GM21526 (cell line): ENCODE results near the gene ATP6V1A.

Source experiments
- ATAC-seq: cut with Tn5 transposase; IDR thresholded peaks from one replicate; pipeline ENCODE4 v1.9.1; 2021; ENCODE audit warnings: moderate library complexity; ENCODE audit not compliant: unreplicated experiment, low FRiP score

ATP6V1A gene

DNA sequence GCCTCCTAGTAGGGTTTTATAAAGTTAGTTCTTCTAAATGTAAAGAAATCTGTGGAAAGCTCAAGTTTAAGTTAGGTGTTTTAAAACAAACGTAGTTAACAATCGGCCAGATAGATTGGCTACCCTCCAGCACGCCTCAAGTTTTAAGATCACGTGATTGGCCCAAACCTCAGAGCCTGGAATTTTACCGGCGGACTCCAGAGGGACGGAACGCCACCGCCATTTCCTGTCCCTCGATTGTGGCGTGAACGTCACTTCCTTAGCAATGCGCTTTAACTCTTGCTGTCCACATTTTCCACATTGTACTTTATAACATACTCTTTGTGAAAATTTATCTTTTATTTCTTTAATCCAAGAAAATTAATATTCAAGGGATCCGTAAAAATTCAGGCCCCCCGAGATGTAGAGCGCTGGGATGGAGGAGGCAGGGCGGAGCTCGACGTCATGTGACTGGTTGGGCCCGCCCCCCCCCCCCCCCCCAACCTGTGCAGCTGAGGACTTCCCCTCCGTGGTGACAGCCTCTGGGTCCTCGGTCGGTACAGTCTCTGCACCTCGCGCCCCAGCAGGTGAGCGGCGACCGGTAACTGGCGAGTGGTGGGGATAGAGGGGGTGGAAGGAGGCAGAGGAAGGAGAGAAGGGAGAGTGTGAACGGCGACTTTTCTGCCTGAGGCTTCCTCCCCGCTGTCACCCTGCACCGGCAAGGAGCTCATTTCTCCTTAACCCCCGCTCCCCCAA lies at the start of gene ATP6V1A:
ATP6V1A (plus strand) TSS at position 488 of the 735 bp plus-strand sequence. CDS start 31,719 bp downstream, outside the sequence.
- peak; percentile 41 for ATAC-seq

DNA sequence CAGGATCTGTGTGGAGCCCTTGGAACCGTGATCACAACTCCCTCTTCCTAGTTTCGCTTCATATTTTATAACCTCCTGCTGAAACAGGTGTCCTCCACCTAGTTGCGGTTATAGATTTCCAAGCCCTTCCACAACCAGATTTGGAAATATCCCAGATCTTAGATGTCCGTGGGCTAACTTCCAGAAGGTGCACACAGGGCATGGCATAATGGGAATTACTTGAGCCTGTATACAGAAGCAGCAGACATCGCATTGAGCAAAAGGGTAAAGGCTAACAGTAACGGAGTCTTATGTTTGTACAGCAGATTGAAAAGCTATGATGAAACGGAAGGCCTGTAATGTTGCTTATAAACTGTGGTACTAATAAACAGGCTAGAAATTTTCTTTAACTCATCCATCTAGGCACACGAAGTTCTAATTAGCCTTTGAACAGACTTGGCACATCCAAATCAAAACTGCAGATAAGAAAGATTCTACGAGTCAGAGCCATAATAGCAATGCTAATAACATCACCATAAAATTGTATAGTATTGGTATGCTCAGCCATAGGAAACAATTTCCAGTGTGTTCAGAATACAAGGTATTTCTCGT lies 49.2 kb upstream of the ATP6V1A start:
- no peak for ATAC-seq

DNA sequence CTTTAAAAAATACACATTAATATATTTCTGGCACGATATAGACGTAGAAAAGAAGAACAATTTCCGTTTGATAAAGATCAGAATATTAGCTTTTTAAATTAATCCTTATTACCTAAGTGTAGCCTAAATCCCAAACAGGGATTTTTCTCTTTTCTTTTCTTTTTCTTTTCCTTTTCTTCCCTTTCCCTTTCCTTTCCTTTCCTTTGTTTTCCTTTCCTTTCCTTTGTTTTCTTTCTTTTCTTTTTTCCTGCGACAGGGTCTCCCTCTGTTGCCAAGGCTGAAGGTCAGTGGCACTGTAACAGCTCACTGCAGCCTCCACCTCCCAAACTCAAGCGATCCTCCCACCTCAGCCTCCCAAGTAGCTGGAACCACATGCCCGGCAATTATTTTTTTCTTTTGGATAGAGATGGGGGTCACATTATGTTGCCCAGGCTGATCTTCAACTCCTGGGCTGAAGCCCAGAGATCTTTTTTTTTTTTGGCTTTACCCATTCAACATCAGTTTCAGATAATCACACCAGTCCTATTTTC lies 48.6 kb upstream of the ATP6V1A start:
- ATAC-seq: no peak

DNA sequence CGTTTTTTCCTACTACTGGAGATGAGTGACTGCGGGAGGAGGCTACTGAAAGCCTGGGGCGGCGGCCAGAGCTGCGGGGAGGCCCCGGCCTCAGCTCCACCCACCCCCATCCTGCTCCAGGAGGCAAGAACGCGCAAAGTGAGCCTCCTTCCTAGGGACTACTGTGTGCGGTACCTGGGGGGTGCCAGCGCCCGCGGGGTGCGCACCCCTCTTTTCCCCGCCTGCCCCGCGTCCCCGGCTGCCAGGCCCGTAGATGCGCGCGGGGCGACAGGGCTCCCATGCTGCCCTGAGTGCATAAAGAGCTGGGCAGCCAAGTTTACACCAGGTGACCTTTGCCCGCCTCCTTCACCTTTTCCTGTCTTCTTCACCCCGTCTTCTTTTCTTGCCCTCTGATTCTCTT lies 47.9 kb upstream of the ATP6V1A start:
- ATAC-seq: no peak

DNA sequence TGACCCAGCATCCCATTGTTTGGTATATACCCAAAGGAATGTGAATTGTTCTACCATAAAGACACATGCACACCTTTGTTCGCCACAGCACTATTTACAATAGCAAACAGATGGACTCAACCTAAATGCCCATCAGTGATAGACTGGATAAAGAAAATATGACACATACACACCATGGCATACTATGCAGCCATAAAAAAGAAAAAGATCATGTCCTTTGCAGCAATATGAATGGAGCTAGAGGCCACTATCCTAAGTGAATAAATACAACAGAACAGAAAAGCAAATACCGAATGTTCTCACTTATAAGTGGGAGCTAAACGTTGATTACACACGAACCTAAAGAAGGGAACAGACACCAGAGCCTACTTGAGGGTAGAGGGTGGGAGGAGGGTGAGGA lies 39.0 kb upstream of the ATP6V1A start:
- ATAC-seq: no peak

DNA sequence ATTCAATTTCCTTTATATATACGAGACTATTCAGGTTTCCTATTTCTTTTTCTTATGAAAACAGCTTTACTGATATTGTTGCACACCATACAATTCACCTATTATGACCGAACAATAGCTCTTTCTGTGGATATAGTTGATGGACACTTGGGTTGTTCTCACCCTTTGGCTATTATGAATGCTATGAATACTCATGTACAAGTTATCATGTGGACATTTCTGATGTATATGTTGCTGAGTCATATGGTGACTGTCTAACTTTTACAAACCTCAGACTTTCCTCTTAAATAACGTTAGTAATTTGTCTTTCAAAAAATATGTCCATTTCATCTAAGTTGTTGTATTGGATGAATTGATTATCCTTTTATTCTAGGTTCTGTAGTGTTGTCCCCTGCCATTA lies 34.7 kb upstream of the ATP6V1A start:
- no peak for ATAC-seq

DNA sequence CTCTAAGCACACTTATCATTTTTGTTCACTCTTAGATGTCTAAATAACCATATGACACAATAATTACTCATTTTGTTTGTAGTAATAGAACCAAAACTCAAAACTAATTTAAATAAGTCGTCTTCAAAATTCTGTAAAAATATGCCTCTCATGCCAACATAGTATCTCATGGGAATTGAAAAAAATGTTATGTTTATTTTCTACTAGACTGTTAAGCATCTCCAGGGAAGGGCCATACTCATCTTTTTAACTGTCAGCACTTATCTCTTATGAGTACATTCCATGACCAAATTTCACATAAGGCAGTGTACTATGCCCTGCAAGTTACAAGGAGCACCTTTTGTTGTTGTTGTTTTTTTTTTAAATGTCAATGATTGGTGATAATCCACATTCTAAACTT lies 32.1 kb upstream of the ATP6V1A start:
- ATAC-seq: no peak

DNA sequence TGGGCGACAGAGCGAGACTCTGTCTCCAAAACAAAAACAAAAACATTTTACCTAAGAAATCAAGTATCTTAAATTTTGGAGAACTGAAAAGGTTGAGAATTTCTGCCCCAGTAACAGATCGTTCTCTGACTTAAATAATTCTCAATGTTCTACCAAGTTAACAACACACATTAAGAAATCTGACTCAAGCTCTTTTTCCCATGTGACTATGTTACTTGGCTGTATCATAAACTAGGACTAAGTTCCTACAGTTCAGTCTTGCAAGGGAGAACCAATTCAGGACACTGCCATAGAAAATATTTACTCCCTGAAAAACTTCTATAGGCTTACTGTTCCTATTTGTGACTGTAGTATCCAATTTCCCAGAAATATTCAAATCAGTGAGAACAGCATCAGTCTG lies 29.5 kb upstream of the ATP6V1A start:
- ATAC-seq: no peak

DNA sequence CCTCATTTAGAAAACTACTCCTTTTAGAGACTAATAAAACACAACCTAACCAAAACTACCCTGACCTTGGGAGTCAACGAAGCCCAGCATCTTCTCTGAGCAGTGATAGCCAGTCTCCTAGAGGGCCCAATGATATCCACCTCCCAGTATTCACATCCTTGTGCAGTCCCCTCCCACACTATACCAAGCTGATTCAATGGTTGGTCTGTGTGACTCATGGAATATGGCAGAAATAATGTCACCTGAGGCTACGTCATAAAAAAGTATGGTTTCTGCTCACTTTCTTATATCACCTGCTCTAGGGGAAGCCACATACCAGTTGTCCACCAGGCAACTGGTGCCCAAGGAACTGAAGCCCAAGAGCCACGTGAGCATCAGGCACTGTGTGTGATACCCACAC lies 29.0 kb upstream of the ATP6V1A start:
- ATAC-seq: no peak

DNA sequence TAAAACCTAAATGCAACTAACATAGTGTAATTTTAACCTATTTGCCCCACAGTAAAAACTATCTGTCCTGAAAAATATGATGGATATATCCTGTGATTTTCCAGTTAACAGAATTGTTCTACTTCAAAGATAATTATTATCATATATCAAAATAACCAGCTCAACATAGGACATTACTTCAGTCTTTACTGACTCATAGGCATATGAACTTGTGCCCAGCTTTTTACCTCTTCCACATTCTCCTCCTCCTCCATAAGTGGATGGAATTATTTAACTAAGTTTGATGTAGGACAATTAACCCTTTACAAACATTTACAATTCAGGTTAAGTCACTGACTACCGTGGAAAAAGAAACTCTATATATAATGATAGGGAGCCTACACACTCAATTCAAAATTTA lies 27.5 kb upstream of the ATP6V1A start:
- ATAC-seq: no peak

DNA sequence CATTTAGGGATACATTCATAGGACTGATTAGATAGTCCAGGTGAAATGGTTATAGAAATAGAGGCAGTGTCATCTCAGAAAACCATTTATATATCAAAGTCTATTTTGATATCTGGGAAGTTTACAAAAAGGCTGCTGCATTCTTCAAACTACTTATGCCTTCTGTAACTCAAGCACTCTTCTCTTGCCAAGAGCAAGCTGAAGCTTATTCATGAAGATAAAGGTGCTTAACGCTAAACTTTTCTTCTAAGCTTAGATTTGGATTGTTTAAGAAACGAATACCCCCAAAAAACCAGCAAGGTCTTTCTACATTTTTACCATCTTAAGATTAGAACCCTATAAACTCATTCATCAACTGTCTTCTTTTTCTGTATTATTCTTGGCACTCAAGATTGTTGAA lies 27.1 kb upstream of the ATP6V1A start:
- ATAC-seq: no peak

DNA sequence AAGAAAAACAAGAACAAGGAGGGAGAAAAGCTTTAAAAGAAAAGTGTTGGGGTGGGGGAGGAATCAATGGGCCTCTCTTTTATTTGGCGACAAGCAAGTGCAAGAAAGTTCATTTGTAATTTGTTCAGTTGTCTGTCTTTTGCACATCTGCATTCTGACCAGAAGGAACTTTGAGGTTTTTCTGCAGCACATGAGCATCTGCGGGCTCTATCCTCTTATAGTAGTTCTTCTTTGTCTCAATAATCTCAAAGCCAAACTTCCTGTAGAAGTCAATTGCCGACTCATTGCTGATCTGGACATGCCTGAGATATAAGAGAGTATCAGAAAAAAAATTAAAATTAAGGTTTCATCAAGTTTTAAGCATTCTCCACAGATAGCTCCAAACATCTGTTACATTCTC lies 25.2 kb upstream of the ATP6V1A start:
- no peak for ATAC-seq

DNA sequence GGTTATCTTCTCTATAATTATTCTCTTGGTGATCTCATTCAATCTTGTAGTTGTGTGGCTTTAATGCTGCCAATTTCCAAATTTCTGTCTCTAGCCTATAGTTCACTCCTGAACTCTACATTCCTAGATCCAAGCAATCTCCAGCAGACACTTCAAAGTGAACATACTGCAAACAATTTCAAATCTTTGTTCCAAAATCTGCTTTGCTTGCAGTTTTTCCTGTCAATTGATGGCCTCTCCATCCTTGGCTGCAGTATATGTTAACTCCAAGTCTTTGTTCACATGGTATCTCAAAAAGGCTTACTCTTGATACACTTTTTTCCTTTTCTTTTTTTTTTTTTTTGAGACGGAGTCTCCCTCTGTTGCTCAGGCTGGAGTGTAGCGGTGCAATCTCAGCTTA lies 18.2 kb upstream of the ATP6V1A start:
- ATAC-seq: no peak

DNA sequence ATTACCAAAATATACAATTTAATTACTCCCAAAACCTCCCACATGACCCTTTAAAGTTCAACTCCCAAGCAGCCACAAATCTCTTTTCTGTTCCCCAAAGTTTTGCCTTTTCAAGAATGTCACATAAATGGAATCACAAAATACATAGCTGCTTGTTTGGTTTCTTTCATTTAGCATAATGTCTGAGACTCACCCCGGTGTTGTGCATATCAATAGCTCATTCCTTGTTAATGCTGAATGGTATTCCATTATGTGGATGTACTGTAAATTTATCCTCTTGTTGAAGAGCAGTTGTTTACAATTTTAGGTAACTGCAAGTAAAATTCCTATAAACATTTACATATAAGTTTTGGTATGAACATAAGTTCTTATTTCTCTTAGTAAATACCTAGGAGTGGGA lies 16.3 kb upstream of the ATP6V1A start:
- no peak for ATAC-seq

DNA sequence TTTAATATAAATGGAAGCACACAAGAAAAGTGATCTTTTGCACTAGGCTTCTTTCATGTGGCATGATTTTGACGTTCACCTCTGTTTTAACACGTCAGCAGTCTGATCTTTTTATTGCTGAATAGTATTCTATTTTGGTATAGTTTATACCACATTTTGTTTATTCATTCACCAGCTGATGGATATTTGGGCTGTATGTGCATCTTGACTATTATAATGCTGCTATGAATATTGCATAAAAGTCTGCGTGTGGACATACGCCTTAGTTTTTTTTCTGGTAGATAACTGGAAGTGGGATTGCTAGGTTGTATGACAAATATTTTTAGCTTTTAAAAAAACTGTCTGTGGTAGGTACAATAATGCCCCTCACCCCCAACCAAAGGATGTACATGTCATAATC lies 15.1 kb upstream of the ATP6V1A start:
- ATAC-seq: no peak

DNA sequence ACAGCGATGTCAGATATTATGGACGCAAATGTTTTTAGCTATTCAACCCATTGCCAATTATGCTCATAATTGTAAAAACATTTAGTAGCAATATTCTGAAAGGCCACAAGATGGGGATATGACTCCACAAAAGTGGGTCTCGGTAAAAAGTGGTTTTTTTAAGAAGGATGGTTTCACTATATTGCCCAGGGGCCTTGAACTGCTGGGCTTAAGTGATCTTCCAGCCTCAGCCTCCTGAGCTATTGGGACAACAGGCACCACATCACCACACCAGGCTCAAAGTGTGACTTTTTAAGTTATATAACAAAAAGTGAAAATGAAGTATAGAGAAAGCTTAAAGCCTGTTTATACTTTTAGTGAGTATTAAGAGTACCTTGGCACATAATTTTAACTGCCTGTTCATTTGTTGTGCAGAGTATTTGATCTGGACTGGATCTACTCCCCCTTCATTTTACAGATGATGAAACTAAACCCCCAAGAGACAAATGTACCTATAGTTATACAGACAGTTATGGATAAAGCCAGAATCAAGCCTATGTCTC lies 10.2 kb upstream of the ATP6V1A start:
- ATAC-seq: no peak

DNA sequence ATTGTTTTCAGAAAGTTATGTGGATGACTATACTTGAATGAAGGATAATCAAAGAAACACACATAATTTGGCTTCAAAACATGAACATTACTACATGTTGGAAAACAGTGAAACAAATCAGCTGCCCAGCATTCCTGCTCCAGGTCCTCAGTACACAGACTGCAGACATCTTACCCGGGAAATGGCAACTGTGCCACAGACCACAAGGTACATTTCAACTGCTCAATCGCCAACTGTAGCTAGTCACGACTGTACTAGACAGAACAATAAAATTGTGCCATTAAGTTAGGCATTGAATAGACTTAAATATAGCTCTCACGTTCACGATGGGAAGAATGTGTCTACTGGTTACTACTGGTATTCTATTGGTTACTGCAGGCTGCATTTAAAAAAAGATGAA lies 5.7 kb upstream of the ATP6V1A start:
- ATAC-seq: no peak

DNA sequence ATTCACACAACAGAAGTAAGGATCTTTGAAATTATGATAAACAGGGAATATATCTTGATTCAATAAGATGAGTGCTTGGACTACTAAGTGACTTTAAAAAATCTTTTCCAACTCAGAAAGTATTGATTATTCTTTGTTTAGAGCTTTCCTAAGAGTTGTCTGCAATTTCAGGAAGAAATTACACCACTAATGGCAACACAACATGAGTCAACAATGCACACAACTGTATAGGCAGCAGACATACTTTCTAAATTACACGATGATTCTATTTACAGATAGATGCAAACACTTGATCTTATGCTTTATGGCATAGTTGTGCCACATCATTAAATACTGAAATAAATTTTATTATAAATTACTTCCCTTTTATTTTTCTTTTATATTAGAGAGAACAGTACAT lies 5.2 kb upstream of the ATP6V1A start:
- ATAC-seq: no peak

DNA sequence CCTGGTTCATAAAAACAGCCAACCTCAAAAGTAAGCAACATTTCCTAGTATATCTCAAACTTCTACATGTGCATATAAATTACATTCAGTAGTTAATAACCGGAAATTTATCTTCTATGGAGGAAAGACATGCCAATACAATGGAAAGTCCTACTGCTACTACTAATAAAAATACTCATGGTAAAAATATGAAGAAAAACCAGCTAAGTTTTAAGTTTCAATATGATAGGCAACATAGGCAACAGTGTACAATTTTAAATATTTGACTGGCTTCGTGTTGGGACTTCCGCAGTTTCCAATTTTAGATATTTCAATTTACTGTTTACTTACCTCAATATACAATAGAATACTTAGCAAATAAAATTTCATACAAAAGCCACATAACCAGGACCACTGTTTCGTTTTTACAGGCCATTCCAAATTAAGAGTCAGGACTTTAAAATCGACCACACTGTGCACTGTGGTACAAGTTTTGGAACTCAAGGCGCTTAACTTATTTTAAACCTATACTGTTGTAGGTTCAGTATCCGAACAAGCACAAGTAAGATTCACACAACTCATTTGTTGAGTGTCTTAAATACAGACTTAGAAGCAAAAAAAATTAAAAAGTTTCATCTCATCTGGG lies 3.7 kb upstream of the ATP6V1A start:
- no peak for ATAC-seq

DNA sequence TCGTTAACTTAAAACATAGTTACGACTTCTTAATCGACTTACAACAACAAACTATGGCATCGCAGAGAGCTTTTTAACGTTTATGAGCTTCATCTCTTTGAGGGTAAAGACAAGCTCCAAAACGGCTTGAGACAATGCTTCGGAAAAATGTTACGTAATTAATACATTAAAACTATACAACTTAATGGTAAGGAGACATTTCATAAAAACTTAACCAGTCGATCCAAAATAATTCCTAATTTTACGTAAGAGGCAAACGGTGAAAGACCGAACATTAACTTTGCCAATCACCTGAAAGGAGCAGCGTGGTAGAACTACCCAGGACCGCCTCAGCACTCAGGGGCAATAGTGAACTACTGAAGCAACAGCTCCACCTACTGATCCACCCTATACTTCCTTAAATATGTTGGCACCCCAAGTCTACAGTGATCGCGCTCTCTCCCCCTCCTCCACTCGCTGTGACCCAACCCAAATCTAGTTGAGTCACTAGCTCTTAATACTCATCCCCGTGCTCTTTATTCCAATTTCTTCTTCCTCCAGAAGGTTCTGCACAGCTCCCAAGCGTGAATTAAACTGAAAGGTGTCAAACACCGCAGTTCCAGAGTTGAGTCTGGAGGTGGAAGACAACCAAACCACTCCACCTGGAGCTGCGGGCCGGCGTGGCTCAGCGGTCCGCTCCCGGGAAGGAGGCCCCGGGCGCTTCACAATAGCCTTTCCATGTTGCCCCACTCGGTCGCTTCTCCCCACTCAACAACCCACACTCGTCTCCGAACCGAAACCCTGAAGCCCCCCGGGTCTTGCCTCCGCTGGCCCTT lies 1.7 kb upstream of the ATP6V1A start:
- ATAC-seq: peak; percentile 54
